Astrocyte (in vitro differentiated cells and primary cell): Measurements from ENCODE around the gene PPP1R16B. TPM values are rescaled to one million over a fixed set of nuclear protein-coding genes. Genes with fewer than 3 reads are reported as not detected.

ENCODE experiments used
- DNase-seq: peaks from one replicate; pipeline ENCODE4 v3.0.0-alpha.2; 2010; ENCODE audit warnings: low read depth
- FAIRE-seq: peaks from 2 replicates; lab custom pipeline; 2011; peaks lifted over from hg19 to GRCh38; lab: Jason Lieb, UNC
- H2AFZ ChIP-seq: 2 replicates; pipeline ENCODE4 v1.6.0; 2012; ENCODE audit warnings: low read depth, low read length, inconsistent platforms
- H3K27ac ChIP-seq: 2 replicates; pipeline ENCODE4 v1.5.1; 2011; ENCODE audit warnings: low read depth, low read length, inconsistent platforms
- H3K27me3 ChIP-seq: 2 replicates; pipeline ENCODE4 v1.6.0; 2011; ENCODE audit warnings: low read length, inconsistent platforms; ENCODE audit not compliant: insufficient read depth
- H3K36me3 ChIP-seq: 2 replicates; pipeline ENCODE4 v1.5.1; 2011; ENCODE audit warnings: low read length, inconsistent platforms; ENCODE audit not compliant: insufficient read depth
- H3K4me1 ChIP-seq: 2 replicates; pipeline ENCODE4 v1.5.1; 2011; ENCODE audit warnings: low read length, inconsistent platforms; ENCODE audit not compliant: insufficient read depth
- H3K4me2 ChIP-seq: 2 replicates; pipeline ENCODE4 v1.6.0; 2012; ENCODE audit warnings: low read length, inconsistent platforms
- H3K4me3 ChIP-seq: 2 replicates; pipeline ENCODE4 v1.5.1; 2011; ENCODE audit warnings: low read depth, mild to moderate bottlenecking, low read length, inconsistent platforms; ENCODE audit not compliant: insufficient read depth
- H3K79me2 ChIP-seq: 2 replicates; pipeline ENCODE4 v1.6.0; 2012; ENCODE audit warnings: mild to moderate bottlenecking, low read length, inconsistent platforms; ENCODE audit not compliant: insufficient read depth
- H3K9ac ChIP-seq: 2 replicates; pipeline ENCODE4 v1.6.0; 2012; ENCODE audit warnings: mild to moderate bottlenecking, low read length, inconsistent platforms
- H3K9me3 ChIP-seq: 2 replicates; pipeline ENCODE4 v1.5.1; 2012; ENCODE audit warnings: low read depth, mild to moderate bottlenecking, low read length, inconsistent platforms; ENCODE audit not compliant: insufficient read depth
- H4K20me1 ChIP-seq: 2 replicates; pipeline ENCODE4 v1.6.0; 2012; ENCODE audit warnings: low read length, inconsistent platforms; ENCODE audit not compliant: insufficient read depth
- H3K27ac Mint-ChIP-seq: one replicate; pipeline ENCODE4 v1.8.0; 2021; ENCODE audit warnings: mild to moderate bottlenecking, mixed read lengths; ENCODE audit not compliant: unreplicated experiment
- H3K27me3 Mint-ChIP-seq: one replicate; pipeline ENCODE4 v1.8.0; 2021; ENCODE audit warnings: low read depth, mixed read lengths; ENCODE audit not compliant: unreplicated experiment
- H3K36me3 Mint-ChIP-seq: one replicate; pipeline ENCODE4 v1.8.0; 2021; ENCODE audit warnings: low read depth, mixed read lengths; ENCODE audit not compliant: unreplicated experiment
- H3K4me1 Mint-ChIP-seq: one replicate; pipeline ENCODE4 v1.8.0; 2021; ENCODE audit warnings: low read depth, mixed read lengths; ENCODE audit not compliant: unreplicated experiment
- H3K4me3 Mint-ChIP-seq: one replicate; pipeline ENCODE4 v1.8.0; 2021; ENCODE audit warnings: mild to moderate bottlenecking, moderate library complexity, mixed read lengths; ENCODE audit not compliant: unreplicated experiment
- H3K9me3 Mint-ChIP-seq: one replicate; pipeline ENCODE4 v1.8.0; 2021; ENCODE audit warnings: mild to moderate bottlenecking, mixed read lengths; ENCODE audit not compliant: unreplicated experiment
- EZH2 ChIP-seq: IDR thresholded peaks from 2 replicates; pipeline ENCODE4 v1.6.1; 2012; ENCODE audit warnings: mild to moderate bottlenecking, low read length, inconsistent platforms; ENCODE audit not compliant: insufficient read depth
- total RNA-seq: library from RNA; stranded (reverse); gene quantifications from 2 replicates; pipeline ENCODE4 v1.2.1, GENCODE V29; 2021
- TF ChIP-seq, protein P1 (sequence below): IDR thresholded peaks from 2 replicates; pipeline ENCODE4 v1.5.1; 2011; ENCODE audit warnings: low read depth, mild to moderate bottlenecking, inconsistent platforms, low read length, moderate library complexity; ENCODE audit not compliant: insufficient read depth

PPP1R16B gene
- total RNA-seq, 1 donor from 2014 or later, result 0.68 TPM

DNA sequence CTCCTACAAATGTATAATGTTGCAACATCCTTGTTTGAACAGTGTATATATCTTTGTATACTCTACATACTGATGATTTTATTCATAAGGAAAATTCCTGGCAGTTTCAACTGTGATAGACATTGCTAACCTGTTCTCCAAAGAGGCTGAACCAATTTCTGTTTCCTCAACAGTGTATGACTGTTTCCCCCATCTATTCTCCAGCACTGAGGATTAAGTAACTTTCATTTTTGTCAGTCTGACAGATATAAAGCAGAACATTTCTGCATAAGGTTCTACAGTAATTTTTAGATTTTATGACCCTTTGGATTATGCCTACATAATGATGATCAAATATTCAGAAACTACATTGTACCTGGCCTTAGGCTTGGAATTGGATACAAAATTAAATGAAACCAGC lies 9.9 kb downstream of the PPP1R16B start:
- H3K9me3 ChIP-seq, result no peaks in the 10 kb centered on the region
- no peak for FAIRE-seq
- peaks cover 26% of the 10 kb centered on the region for H3K27me3 ChIP-seq
- H3K36me3 ChIP-seq, result no peaks in the 10 kb centered on the region
- no peak overlapping the region for H3K4me3 ChIP-seq
- H3K27ac ChIP-seq, result no peak overlapping the region
- TF ChIP-seq, protein P1, sequence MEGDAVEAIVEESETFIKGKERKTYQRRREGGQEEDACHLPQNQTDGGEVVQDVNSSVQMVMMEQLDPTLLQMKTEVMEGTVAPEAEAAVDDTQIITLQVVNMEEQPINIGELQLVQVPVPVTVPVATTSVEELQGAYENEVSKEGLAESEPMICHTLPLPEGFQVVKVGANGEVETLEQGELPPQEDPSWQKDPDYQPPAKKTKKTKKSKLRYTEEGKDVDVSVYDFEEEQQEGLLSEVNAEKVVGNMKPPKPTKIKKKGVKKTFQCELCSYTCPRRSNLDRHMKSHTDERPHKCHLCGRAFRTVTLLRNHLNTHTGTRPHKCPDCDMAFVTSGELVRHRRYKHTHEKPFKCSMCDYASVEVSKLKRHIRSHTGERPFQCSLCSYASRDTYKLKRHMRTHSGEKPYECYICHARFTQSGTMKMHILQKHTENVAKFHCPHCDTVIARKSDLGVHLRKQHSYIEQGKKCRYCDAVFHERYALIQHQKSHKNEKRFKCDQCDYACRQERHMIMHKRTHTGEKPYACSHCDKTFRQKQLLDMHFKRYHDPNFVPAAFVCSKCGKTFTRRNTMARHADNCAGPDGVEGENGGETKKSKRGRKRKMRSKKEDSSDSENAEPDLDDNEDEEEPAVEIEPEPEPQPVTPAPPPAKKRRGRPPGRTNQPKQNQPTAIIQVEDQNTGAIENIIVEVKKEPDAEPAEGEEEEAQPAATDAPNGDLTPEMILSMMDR, result no peak
- TF ChIP-seq EZH2, result no peak
- no peak for DNase-seq
- no peak overlapping the region for H3K9ac ChIP-seq
- Mint-ChIP-seq H3K36me3 (peaks cover under 1% of the 10 kb centered on the region), H3K9me3 (peaks cover 2% of the 10 kb centered on the region), H3K27me3 (peaks cover 2% of the 10 kb centered on the region), H3K4me3 (no peak overlapping the region), H3K4me1 (peaks cover 4% of the 10 kb centered on the region), H3K27ac (no peak overlapping the region)
- no peak overlapping the region for H2AFZ ChIP-seq
- no peak overlapping the region for H3K4me2 ChIP-seq
- H4K20me1 ChIP-seq, result no peaks in the 10 kb centered on the region
- H3K79me2 ChIP-seq, result no peaks in the 10 kb centered on the region
- no peaks in the 10 kb centered on the region for H3K4me1 ChIP-seq

GRCh38 chr20:38818113-38819065 lies 12.9 kb downstream of the PPP1R16B start:
- Histone ChIP-seq H3K79me2 (no peaks in the 10 kb centered on the region), H3K4me2 (no peak overlapping the region), H3K4me3 (no peak overlapping the region), H3K27ac (no peak overlapping the region), H3K27me3 (peaks cover 11% of the 10 kb centered on the region), H3K9me3 (no peaks in the 10 kb centered on the region), H3K36me3 (no peaks in the 10 kb centered on the region), H3K9ac (no peak overlapping the region), H4K20me1 (no peaks in the 10 kb centered on the region), H3K4me1 (no peaks in the 10 kb centered on the region), H2AFZ (no peak overlapping the region)
- peak overlapping the region; percentile 26 for H3K27ac Mint-ChIP-seq
- H3K4me3 Mint-ChIP-seq, result no peak overlapping the region
- H3K27me3 Mint-ChIP-seq, result no peaks in the 10 kb centered on the region
- no peaks in the 10 kb centered on the region for H3K36me3 Mint-ChIP-seq
- peaks cover 4% of the 10 kb centered on the region for H3K4me1 Mint-ChIP-seq
- H3K9me3 Mint-ChIP-seq, result peaks cover 2% of the 10 kb centered on the region
- TF ChIP-seq EZH2, result no peak
- TF ChIP-seq, protein P1, result no peak
- FAIRE-seq (no peak), DNase-seq (no peak)

GRCh38 chr20:38825571-38825900 lies 20.0 kb downstream of the PPP1R16B start:
- Histone ChIP-seq H4K20me1 (no peaks in the 10 kb centered on the region), H3K4me3 (no peak overlapping the region), H3K4me1 (no peaks in the 10 kb centered on the region), H3K9ac (no peak overlapping the region), H3K27ac (no peak overlapping the region), H3K36me3 (no peaks in the 10 kb centered on the region), H3K27me3 (peaks cover 16% of the 10 kb centered on the region), H3K9me3 (no peaks in the 10 kb centered on the region), H2AFZ (no peak overlapping the region), H3K79me2 (no peaks in the 10 kb centered on the region), H3K4me2 (no peak overlapping the region)
- Mint-ChIP-seq H3K4me3 (no peak overlapping the region), H3K36me3 (no peaks in the 10 kb centered on the region), H3K27ac (no peak overlapping the region), H3K27me3 (peaks cover 8% of the 10 kb centered on the region), H3K4me1 (peaks cover 15% of the 10 kb centered on the region), H3K9me3 (no peaks in the 10 kb centered on the region)
- DNase-seq (no peak), FAIRE-seq (no peak)
- TF ChIP-seq, protein P1, result no peak
- TF ChIP-seq EZH2, result no peak
